ENCODE data around the gene ZNF691. TPM values are rescaled to one million over a fixed set of nuclear protein-coding genes. Genes with fewer than 3 reads are reported as not detected.

The ZNF691 gene
- total RNA-seq, 1 experiment from 2014 or later: 16.6 TPM

DNA sequence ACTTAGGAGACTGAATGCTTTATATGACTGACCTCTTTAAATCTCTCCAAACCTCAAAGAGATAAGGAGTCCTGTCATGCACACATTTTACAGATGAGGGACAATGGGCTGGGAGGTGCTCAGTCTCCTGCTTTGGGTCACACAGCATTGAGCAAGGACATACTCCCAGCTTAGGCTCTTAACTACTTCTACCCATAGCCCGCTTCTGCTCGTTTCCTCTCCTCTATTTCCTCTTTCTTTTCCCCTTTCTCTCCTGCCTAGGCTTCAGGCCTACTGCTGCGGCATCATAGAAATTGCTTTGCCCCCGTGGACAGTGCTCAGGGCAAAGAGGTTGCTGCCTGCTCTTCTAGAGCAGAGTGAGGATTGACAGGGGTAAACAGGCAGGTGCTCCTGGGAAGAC is 12.4 kb upstream of the ZNF691 start:
- peaks cover 3% of the 10 kb centered on the region; the same call in 1 of the 2 replicates for H3K4me1 Mint-ChIP-seq
- no peak overlapping the region for H3K4me3 Mint-ChIP-seq
- POLR2A ChIA-PET: no interaction called here
- H3K27me3 Mint-ChIP-seq (ENCODE audit: low read depth): no peaks in the 10 kb centered on the region
- no peak overlapping the region for H3K27ac Mint-ChIP-seq
- DNase-seq (ENCODE audit: low spot score) (no peak), ATAC-seq (no peak)
- CTCF ChIA-PET: interaction anchor here (1.0 to 2.4 kb wide), 2 partner anchors 12 to 239 kb away, joined by 3 to 13 read pairs; partner anchors contain the start of gene ZNF691
- no peaks in the 10 kb centered on the region for H3K9me3 Mint-ChIP-seq
- TF ChIP-seq NFYB (CRISPR knock-in tag; conservative IDR thresholded peaks at IDR 0.05; ENCODE audit: low read depth) (no peak), ZNF121 (CRISPR knock-in tag; IDR thresholded peaks at IDR 0.05) (no peak), ESRRA (CRISPR knock-in tag; IDR thresholded peaks at IDR 0.05; ENCODE audit: borderline replicate concordance) (no peak), TCF7 (CRISPR knock-in tag; IDR thresholded peaks at IDR 0.05; ENCODE audit: low read depth) (no peak), JAZF1 (CRISPR knock-in tag; IDR thresholded peaks at IDR 0.05) (no peak), CBFB (CRISPR knock-in tag; IDR thresholded peaks at IDR 0.05; ENCODE audit: low read depth) (no peak)
- TF ChIP-seq, protein P1, sequence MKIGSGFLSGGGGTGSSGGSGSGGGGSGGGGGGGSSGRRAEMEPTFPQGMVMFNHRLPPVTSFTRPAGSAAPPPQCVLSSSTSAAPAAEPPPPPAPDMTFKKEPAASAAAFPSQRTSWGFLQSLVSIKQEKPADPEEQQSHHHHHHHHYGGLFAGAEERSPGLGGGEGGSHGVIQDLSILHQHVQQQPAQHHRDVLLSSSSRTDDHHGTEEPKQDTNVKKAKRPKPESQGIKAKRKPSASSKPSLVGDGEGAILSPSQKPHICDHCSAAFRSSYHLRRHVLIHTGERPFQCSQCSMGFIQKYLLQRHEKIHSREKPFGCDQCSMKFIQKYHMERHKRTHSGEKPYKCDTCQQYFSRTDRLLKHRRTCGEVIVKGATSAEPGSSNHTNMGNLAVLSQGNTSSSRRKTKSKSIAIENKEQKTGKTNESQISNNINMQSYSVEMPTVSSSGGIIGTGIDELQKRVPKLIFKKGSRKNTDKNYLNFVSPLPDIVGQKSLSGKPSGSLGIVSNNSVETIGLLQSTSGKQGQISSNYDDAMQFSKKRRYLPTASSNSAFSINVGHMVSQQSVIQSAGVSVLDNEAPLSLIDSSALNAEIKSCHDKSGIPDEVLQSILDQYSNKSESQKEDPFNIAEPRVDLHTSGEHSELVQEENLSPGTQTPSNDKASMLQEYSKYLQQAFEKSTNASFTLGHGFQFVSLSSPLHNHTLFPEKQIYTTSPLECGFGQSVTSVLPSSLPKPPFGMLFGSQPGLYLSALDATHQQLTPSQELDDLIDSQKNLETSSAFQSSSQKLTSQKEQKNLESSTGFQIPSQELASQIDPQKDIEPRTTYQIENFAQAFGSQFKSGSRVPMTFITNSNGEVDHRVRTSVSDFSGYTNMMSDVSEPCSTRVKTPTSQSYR (CRISPR knock-in tag; IDR thresholded peaks at IDR 0.05): no peak
- TF ChIP-seq, protein P2, sequence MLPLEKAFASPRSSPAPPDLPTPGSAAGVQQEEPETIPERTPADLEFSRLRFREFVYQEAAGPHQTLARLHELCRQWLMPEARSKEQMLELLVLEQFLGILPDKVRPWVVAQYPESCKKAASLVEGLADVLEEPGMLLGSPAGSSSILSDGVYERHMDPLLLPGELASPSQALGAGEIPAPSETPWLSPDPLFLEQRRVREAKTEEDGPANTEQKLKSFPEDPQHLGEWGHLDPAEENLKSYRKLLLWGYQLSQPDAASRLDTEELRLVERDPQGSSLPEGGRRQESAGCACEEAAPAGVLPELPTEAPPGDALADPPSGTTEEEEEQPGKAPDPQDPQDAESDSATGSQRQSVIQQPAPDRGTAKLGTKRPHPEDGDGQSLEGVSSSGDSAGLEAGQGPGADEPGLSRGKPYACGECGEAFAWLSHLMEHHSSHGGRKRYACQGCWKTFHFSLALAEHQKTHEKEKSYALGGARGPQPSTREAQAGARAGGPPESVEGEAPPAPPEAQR (CRISPR knock-in tag; IDR thresholded peaks at IDR 0.05): no peak
- TF ChIP-seq, protein P3, sequence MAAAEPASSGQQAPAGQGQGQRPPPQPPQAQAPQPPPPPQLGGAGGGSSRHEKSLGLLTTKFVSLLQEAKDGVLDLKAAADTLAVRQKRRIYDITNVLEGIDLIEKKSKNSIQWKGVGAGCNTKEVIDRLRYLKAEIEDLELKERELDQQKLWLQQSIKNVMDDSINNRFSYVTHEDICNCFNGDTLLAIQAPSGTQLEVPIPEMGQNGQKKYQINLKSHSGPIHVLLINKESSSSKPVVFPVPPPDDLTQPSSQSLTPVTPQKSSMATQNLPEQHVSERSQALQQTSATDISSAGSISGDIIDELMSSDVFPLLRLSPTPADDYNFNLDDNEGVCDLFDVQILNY (CRISPR knock-in tag; IDR thresholded peaks at IDR 0.05): no peak
- TF ChIP-seq, protein P4, sequence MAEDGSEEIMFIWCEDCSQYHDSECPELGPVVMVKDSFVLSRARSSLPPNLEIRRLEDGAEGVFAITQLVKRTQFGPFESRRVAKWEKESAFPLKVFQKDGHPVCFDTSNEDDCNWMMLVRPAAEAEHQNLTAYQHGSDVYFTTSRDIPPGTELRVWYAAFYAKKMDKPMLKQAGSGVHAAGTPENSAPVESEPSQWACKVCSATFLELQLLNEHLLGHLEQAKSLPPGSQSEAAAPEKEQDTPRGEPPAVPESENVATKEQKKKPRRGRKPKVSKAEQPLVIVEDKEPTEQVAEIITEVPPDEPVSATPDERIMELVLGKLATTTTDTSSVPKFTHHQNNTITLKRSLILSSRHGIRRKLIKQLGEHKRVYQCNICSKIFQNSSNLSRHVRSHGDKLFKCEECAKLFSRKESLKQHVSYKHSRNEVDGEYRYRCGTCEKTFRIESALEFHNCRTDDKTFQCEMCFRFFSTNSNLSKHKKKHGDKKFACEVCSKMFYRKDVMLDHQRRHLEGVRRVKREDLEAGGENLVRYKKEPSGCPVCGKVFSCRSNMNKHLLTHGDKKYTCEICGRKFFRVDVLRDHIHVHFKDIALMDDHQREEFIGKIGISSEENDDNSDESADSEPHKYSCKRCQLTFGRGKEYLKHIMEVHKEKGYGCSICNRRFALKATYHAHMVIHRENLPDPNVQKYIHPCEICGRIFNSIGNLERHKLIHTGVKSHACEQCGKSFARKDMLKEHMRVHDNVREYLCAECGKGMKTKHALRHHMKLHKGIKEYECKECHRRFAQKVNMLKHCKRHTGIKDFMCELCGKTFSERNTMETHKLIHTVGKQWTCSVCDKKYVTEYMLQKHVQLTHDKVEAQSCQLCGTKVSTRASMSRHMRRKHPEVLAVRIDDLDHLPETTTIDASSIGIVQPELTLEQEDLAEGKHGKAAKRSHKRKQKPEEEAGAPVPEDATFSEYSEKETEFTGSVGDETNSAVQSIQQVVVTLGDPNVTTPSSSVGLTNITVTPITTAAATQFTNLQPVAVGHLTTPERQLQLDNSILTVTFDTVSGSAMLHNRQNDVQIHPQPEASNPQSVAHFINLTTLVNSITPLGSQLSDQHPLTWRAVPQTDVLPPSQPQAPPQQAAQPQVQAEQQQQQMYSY (CRISPR knock-in tag; IDR thresholded peaks at IDR 0.05): no peak
- TF ChIP-seq, protein P5, sequence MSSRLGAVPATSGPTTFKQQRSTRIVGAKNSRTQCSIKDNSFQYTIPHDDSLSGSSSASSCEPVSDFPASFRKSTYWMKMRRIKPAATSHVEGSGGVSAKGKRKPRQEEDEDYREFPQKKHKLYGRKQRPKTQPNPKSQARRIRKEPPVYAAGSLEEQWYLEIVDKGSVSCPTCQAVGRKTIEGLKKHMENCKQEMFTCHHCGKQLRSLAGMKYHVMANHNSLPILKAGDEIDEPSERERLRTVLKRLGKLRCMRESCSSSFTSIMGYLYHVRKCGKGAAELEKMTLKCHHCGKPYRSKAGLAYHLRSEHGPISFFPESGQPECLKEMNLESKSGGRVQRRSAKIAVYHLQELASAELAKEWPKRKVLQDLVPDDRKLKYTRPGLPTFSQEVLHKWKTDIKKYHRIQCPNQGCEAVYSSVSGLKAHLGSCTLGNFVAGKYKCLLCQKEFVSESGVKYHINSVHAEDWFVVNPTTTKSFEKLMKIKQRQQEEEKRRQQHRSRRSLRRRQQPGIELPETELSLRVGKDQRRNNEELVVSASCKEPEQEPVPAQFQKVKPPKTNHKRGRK (CRISPR knock-in tag; IDR thresholded peaks at IDR 0.05; ENCODE audit: borderline replicate concordance): no peak
- no peaks in the 10 kb centered on the region for H3K36me3 Mint-ChIP-seq

DNA sequence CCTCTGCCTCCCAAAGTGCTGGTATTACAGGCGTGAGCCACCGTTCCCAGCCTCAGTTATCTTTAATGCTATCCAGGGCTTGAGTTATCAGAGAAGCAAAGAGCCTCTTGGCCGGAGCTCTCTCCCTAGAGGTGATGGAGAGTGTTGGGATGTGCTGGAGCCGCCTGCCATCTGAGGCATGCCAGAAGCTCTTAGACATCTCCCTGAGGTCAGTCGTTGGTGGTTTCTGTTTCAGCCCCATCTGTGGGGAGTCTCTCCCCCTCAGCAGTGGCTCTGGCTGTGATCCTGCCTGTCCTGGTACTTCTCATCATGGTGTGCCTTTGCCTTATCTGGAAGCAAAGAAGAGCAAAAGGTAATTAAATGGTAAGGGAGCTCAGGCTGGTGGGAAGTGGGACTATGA is 11.6 kb upstream of the ZNF691 start:
- DNase-seq (ENCODE audit: low spot score): no peak
- Mint-ChIP-seq H3K4me3 (no peak overlapping the region), H3K27ac (peak overlapping the region; percentile 13; the same call in 1 of the 2 replicates), H3K36me3 (no peaks in the 10 kb centered on the region), H3K9me3 (no peaks in the 10 kb centered on the region), H3K4me1 (peaks cover 3% of the 10 kb centered on the region; the same call in 1 of the 2 replicates), H3K27me3 (ENCODE audit: low read depth) (no peaks in the 10 kb centered on the region)
- ChIA-PET CTCF (interaction anchor here (0.9 to 2.4 kb wide), 3 partner anchors 12 to 239 kb away, joined by 3 to 13 read pairs (median 3); partner anchors contain the start of genes P3H1 and ZNF691), POLR2A (interaction anchor here (0.8 kb wide), 1 partner anchor 15 kb away, joined by 4 read pairs; no protein-coding TSS in a partner anchor)
- no peak for ATAC-seq
- TF ChIP-seq SMAD4 (CRISPR knock-in tag; IDR thresholded peaks at IDR 0.05) (no peak), ESRRA (CRISPR knock-in tag; IDR thresholded peaks at IDR 0.05; ENCODE audit: borderline replicate concordance) (no peak), IRF2 (CRISPR knock-in tag; IDR thresholded peaks at IDR 0.05; ENCODE audit: borderline replicate concordance, low read depth) (no peak), TP53 (CRISPR knock-in tag; IDR thresholded peaks at IDR 0.05) (no peak), NR1H2 (CRISPR knock-in tag; IDR thresholded peaks at IDR 0.05) (no peak), ZBTB21 (CRISPR knock-in tag; IDR thresholded peaks at IDR 0.05; ENCODE audit: borderline replicate concordance) (no peak), ZNF317 (CRISPR knock-in tag; IDR thresholded peaks at IDR 0.05; ENCODE audit: borderline replicate concordance, low read depth) (no peak)
- TF ChIP-seq, protein P6, sequence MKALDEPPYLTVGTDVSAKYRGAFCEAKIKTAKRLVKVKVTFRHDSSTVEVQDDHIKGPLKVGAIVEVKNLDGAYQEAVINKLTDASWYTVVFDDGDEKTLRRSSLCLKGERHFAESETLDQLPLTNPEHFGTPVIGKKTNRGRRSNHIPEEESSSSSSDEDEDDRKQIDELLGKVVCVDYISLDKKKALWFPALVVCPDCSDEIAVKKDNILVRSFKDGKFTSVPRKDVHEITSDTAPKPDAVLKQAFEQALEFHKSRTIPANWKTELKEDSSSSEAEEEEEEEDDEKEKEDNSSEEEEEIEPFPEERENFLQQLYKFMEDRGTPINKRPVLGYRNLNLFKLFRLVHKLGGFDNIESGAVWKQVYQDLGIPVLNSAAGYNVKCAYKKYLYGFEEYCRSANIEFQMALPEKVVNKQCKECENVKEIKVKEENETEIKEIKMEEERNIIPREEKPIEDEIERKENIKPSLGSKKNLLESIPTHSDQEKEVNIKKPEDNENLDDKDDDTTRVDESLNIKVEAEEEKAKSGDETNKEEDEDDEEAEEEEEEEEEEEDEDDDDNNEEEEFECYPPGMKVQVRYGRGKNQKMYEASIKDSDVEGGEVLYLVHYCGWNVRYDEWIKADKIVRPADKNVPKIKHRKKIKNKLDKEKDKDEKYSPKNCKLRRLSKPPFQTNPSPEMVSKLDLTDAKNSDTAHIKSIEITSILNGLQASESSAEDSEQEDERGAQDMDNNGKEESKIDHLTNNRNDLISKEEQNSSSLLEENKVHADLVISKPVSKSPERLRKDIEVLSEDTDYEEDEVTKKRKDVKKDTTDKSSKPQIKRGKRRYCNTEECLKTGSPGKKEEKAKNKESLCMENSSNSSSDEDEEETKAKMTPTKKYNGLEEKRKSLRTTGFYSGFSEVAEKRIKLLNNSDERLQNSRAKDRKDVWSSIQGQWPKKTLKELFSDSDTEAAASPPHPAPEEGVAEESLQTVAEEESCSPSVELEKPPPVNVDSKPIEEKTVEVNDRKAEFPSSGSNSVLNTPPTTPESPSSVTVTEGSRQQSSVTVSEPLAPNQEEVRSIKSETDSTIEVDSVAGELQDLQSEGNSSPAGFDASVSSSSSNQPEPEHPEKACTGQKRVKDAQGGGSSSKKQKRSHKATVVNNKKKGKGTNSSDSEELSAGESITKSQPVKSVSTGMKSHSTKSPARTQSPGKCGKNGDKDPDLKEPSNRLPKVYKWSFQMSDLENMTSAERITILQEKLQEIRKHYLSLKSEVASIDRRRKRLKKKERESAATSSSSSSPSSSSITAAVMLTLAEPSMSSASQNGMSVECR (CRISPR knock-in tag; IDR thresholded peaks at IDR 0.05; ENCODE audit: borderline replicate concordance): no peak
